Measurements from ENCODE around the gene RGS8. TPM values are rescaled to one million over a fixed set of nuclear protein-coding genes. Genes with fewer than 3 reads are reported as not detected.

Gene RGS8
- total RNA-seq, 4 donors from 2014 or later, result not detected

- Histone ChIP-seq H3K9me3 (no peaks in the 10 kb centered on the region), H3K4me1 (no peaks in the 10 kb centered on the region), H3K27ac (no peak overlapping the region), H3K27me3 (no peaks in the 10 kb centered on the region), H3K36me3 (no peaks in the 10 kb centered on the region), H3K4me3 (no peak overlapping the region)
- 75 to 84% methylated on average over 1 to 2 of the region's 2 CpGs for WGBS, 2 donors (ENCODE audit: low coverage in 1 of 2)
- TF ChIP-seq, protein P1, sequence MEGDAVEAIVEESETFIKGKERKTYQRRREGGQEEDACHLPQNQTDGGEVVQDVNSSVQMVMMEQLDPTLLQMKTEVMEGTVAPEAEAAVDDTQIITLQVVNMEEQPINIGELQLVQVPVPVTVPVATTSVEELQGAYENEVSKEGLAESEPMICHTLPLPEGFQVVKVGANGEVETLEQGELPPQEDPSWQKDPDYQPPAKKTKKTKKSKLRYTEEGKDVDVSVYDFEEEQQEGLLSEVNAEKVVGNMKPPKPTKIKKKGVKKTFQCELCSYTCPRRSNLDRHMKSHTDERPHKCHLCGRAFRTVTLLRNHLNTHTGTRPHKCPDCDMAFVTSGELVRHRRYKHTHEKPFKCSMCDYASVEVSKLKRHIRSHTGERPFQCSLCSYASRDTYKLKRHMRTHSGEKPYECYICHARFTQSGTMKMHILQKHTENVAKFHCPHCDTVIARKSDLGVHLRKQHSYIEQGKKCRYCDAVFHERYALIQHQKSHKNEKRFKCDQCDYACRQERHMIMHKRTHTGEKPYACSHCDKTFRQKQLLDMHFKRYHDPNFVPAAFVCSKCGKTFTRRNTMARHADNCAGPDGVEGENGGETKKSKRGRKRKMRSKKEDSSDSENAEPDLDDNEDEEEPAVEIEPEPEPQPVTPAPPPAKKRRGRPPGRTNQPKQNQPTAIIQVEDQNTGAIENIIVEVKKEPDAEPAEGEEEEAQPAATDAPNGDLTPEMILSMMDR (IDR thresholded peaks at IDR 0.05), result no peak
- no peak for TF ChIP-seq POLR2AphosphoS5 (IDR thresholded peaks at IDR 0.05)
- no peak for TF ChIP-seq POLR2A (IDR thresholded peaks at IDR 0.05)
- no peak for TF ChIP-seq EP300 (IDR thresholded peaks at IDR 0.05)
- no peak for ATAC-seq
These were observed 39.8 kb upstream of the RGS8 start for GRCh38 chr1:182724215-182724614.

GRCh38 chr1:182723200-182723599 is 38.8 kb upstream of the RGS8 start:
- Histone ChIP-seq H3K4me3 (no peak overlapping the region), H3K9me3 (no peaks in the 10 kb centered on the region), H3K4me1 (no peaks in the 10 kb centered on the region), H3K27me3 (no peaks in the 10 kb centered on the region), H3K27ac (no peak overlapping the region), H3K36me3 (no peaks in the 10 kb centered on the region)
- no peak for TF ChIP-seq POLR2AphosphoS5 (IDR thresholded peaks at IDR 0.05)
- no peak for TF ChIP-seq POLR2A (IDR thresholded peaks at IDR 0.05)
- no peak for TF ChIP-seq EP300 (IDR thresholded peaks at IDR 0.05)
- TF ChIP-seq, protein P1 (IDR thresholded peaks at IDR 0.05), result no peak
- no peak for ATAC-seq
- WGBS, 2 donors (ENCODE audit: low coverage in 1 of 2), result 65% methylated on average over 2 of the region's 2 CpGs; no CpG with 5 or more reads in 1 of the 2 donors

DNA sequence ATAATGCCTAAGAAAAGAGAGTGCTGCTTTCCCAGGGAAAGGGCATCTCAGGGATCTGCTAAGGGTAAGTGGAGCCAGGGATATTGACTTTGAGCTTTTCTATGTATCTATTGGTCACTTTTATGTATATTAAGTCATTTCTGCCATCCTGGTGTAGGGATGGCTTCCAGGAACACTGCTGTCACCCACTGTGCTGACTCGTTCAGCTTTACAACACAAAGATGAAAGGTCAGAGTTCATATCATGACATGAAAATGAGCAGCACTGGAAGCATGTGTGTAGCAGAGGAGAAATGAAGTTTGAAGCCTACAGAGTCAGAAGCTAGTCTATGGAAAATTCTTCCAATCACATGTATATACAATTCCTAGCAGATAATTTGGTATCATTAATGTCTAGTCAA is 37.1 kb upstream of the RGS8 start:
- H3K36me3 ChIP-seq, result no peaks in the 10 kb centered on the region
- H3K27ac ChIP-seq, result no peak overlapping the region
- H3K9me3 ChIP-seq, result no peaks in the 10 kb centered on the region
- 57 to 80% methylated on average over 1 of the region's 1 CpG for WGBS, 2 donors (ENCODE audit: low coverage in 1 of 2)
- TF ChIP-seq EP300 (IDR thresholded peaks at IDR 0.05) (no peak), POLR2A (IDR thresholded peaks at IDR 0.05) (no peak), POLR2AphosphoS5 (IDR thresholded peaks at IDR 0.05) (no peak)
- TF ChIP-seq, protein P1 (IDR thresholded peaks at IDR 0.05), result no peak
- H3K27me3 ChIP-seq, result no peaks in the 10 kb centered on the region
- H3K4me1 ChIP-seq, result no peaks in the 10 kb centered on the region
- ATAC-seq, result no peak
- no peak overlapping the region for H3K4me3 ChIP-seq

DNA sequence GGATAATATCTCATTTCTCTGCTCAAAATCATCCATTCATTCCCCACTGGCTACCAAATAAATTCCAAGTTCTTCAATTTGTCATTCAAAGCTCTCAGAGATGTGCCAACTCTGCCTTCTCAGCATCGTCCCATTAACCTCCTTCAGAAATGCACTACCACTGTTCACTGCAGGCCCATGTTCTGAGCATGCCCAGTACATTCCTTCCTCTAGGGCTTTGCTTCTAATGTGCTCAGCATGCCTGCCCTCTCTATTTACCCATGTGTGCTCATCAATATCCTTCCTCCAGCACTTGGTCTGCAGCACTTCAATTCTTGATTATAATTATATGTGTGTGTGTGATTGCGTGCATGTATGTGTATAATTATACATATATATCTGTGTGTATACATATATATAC is 36.1 kb upstream of the RGS8 start:
- WGBS, 2 donors (ENCODE audit: low coverage in 1 of 2), result 83 to 89% methylated on average over 2 of the region's 2 CpGs
- Histone ChIP-seq H3K27me3 (no peaks in the 10 kb centered on the region), H3K4me3 (no peak overlapping the region), H3K27ac (no peak overlapping the region), H3K4me1 (no peaks in the 10 kb centered on the region), H3K36me3 (no peaks in the 10 kb centered on the region), H3K9me3 (no peaks in the 10 kb centered on the region)
- ATAC-seq, result no peak
- TF ChIP-seq POLR2AphosphoS5 (IDR thresholded peaks at IDR 0.05), result no peak
- TF ChIP-seq EP300 (IDR thresholded peaks at IDR 0.05), result no peak
- TF ChIP-seq, protein P1 (IDR thresholded peaks at IDR 0.05), result no peak
- TF ChIP-seq POLR2A (IDR thresholded peaks at IDR 0.05), result no peak

GRCh38 chr1:182719553-182719952 is 35.2 kb upstream of the RGS8 start:
- no peak for TF ChIP-seq POLR2AphosphoS5 (IDR thresholded peaks at IDR 0.05)
- TF ChIP-seq POLR2A (IDR thresholded peaks at IDR 0.05), result no peak
- no peak for TF ChIP-seq EP300 (IDR thresholded peaks at IDR 0.05)
- WGBS, 2 donors (ENCODE audit: low coverage in 1 of 2), result 63 to 92% methylated on average over 2 to 4 of the region's 4 CpGs

More at GRCh38 chr1:182719553-182719952, 35.2 kb upstream of the RGS8 start:
- no peak overlapping the region for H3K27ac ChIP-seq
- ATAC-seq, result no peak
- H3K9me3 ChIP-seq, result no peaks in the 10 kb centered on the region
- no peaks in the 10 kb centered on the region for H3K36me3 ChIP-seq
- H3K4me3 ChIP-seq, result no peak overlapping the region
- no peaks in the 10 kb centered on the region for H3K27me3 ChIP-seq
- H3K4me1 ChIP-seq, result no peaks in the 10 kb centered on the region

Data from gastroesophageal sphincter (tissue), 4 donors.